22Rv1 (cell line): ENCODE measurements around the gene PPP6R1.

Source experiments
- ZFX ChIP-seq: fragments of 450-650 bp; IDR thresholded peaks from 2 replicates; pipeline ENCODE4 v1.6.1; 2017; ENCODE audit warnings: antibody characterized with exemption, borderline replicate concordance
- TF ChIP-seq, protein P1 (sequence below): fragments of 450-650 bp; IDR thresholded peaks from 2 replicates; pipeline ENCODE4 v1.5.1; 2017; ENCODE audit warnings: mild to moderate bottlenecking

GRCh38 chr19:55216461-55217198, 42.2 kb downstream of the PPP6R1 start:
- TF ChIP-seq, protein P1, sequence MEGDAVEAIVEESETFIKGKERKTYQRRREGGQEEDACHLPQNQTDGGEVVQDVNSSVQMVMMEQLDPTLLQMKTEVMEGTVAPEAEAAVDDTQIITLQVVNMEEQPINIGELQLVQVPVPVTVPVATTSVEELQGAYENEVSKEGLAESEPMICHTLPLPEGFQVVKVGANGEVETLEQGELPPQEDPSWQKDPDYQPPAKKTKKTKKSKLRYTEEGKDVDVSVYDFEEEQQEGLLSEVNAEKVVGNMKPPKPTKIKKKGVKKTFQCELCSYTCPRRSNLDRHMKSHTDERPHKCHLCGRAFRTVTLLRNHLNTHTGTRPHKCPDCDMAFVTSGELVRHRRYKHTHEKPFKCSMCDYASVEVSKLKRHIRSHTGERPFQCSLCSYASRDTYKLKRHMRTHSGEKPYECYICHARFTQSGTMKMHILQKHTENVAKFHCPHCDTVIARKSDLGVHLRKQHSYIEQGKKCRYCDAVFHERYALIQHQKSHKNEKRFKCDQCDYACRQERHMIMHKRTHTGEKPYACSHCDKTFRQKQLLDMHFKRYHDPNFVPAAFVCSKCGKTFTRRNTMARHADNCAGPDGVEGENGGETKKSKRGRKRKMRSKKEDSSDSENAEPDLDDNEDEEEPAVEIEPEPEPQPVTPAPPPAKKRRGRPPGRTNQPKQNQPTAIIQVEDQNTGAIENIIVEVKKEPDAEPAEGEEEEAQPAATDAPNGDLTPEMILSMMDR = no peak
- TF ChIP-seq ZFX = no peak
